Endothelial cell of umbilical vein (primary cell): Measurements from ENCODE around the gene MANF. TPM values are rescaled to one million over a fixed set of nuclear protein-coding genes. Genes with fewer than 3 reads are reported as not detected.

ENCODE experiments used
- BruUV-seq: library from RNA; stranded (reverse); fragments of 400-500 nt; replicated peaks from 2 replicates; lab custom pipeline; 2021; lab: Mats Ljungman, UMichigan
- CTCF ChIA-PET: fragments of 300-600, 350-600 bp; sonication (Branson Sonifier 250); formaldehyde crosslinking; loops from one replicate; lab custom pipeline; 2021; ENCODE audit warnings: antibody characterized with exemption, inconsistent platforms; lab: Charles Lee
- POLR2A ChIA-PET: fragments of 300-600, 350-600 bp; sonication (Branson Sonifier 250); formaldehyde crosslinking; loops from one replicate; lab custom pipeline; 2021; ENCODE audit warnings: antibody characterized with exemption, inconsistent platforms; lab: Charles Lee
- DNase-seq: peaks from one replicate; pipeline ENCODE4 v3.0.0-alpha.2; 2011; ENCODE audit warnings: low read depth, low spot score
- FAIRE-seq: peaks from 2 replicates; lab custom pipeline; 2011; peaks lifted over from hg19 to GRCh38; lab: Jason Lieb, UNC
- H2AFZ ChIP-seq: 2 replicates; pipeline ENCODE4 v1.6.0; 2012; ENCODE audit warnings: low read depth, low read length, control low read depth, inconsistent platforms
- H3K27ac ChIP-seq: 2 replicates; pipeline ENCODE4 v1.5.1; 2011; ENCODE audit warnings: low read depth, mild to moderate bottlenecking, control low read depth, low read length, moderate library complexity; ENCODE audit not compliant: insufficient read depth
- H3K27me3 ChIP-seq, 2 experiments: 2 replicates each; pipeline versions ENCODE4 v1.6.0 to v1.6.1; 2011; ENCODE audit warnings: low read length in 2 of 2, mixed read lengths in 1 of 2; ENCODE audit not compliant: control insufficient read depth in 2 of 2, insufficient read depth in 2 of 2
- H3K36me3 ChIP-seq, 2 experiments: 2 replicates in 1 of 2; 3 replicates in 1 of 2; pipeline ENCODE4 v1.5.1; 2011; ENCODE audit warnings: low read length in 2 of 2, mild to moderate bottlenecking in 1 of 2, moderate library complexity in 1 of 2; ENCODE audit not compliant: control insufficient read depth in 2 of 2, insufficient read depth in 2 of 2; ENCODE audit errors: extremely low read depth in 1 of 2
- H3K4me1 ChIP-seq: 3 replicates; pipeline ENCODE4 v1.5.1; 2011; ENCODE audit warnings: mild to moderate bottlenecking, low read length; ENCODE audit not compliant: control insufficient read depth, insufficient read depth; ENCODE audit errors: extremely low read depth
- H3K4me2 ChIP-seq: 2 replicates; pipeline ENCODE4 v1.6.1; 2011; ENCODE audit warnings: low read length, control low read depth, mixed read lengths; ENCODE audit not compliant: insufficient read depth
- H3K4me3 ChIP-seq, 3 experiments: fragments of 200-600 bp in 1 of 3; sonication (generic), shearing (Covaris generic) in 1 of 3; replicated peaks in 1 of 3; 2 replicates each; pipeline ENCODE4 v1.5.1; 2011 to 2016; ENCODE audit warnings: control low read depth in 3 of 3, low read length in 3 of 3, mild to moderate bottlenecking in 2 of 3, inconsistent platforms in 1 of 3, low read depth in 1 of 3, moderate library complexity in 1 of 3; ENCODE audit not compliant: insufficient read depth in 1 of 3
- H3K79me2 ChIP-seq: 2 replicates; pipeline ENCODE4 v1.6.0; 2012; ENCODE audit warnings: low read length, inconsistent platforms; ENCODE audit not compliant: control insufficient read depth, insufficient read depth
- H3K9ac ChIP-seq: replicated peaks from 2 replicates; pipeline ENCODE3; 2011; ENCODE audit warnings: low read length, control low read depth; ENCODE audit not compliant: insufficient read depth; ENCODE audit errors: extremely low read depth
- H3K9me1 ChIP-seq: replicated peaks from 3 replicates; pipeline ENCODE4 v1.6.0; 2011; ENCODE audit warnings: mild to moderate bottlenecking, low read length; ENCODE audit not compliant: control insufficient read depth, insufficient read depth; ENCODE audit errors: extremely low read depth
- H3K9me3 ChIP-seq: replicated peaks from 2 replicates; pipeline ENCODE4 v1.5.1; 2012; ENCODE audit warnings: low read length, inconsistent platforms; ENCODE audit not compliant: control insufficient read depth, insufficient read depth
- H4K20me1 ChIP-seq: replicated peaks from 2 replicates; pipeline ENCODE3; 2011; ENCODE audit warnings: mild to moderate bottlenecking, low read length; ENCODE audit not compliant: control insufficient read depth, insufficient read depth; ENCODE audit errors: extremely low read depth
- CTCF ChIP-seq, 2 donors: IDR thresholded peaks; 1 replicate in 1 of 2; 2 replicates in 1 of 2; pipeline ENCODE4 v1.5.1; 2011; ENCODE audit warnings: low read length in 2 of 2, mild to moderate bottlenecking in 2 of 2, moderate library complexity in 2 of 2, control low read depth in 1 of 2, inconsistent platforms in 1 of 2, low read depth in 1 of 2; ENCODE audit not compliant: insufficient read depth in 1 of 2; ENCODE audit errors: extremely low read depth in 1 of 2
- EZH2 ChIP-seq: IDR thresholded peaks from 2 replicates; pipeline ENCODE4 v1.6.1; 2012; ENCODE audit warnings: borderline replicate concordance, low read depth, mild to moderate bottlenecking, moderate library complexity, low read length, inconsistent platforms; ENCODE audit not compliant: severe bottlenecking
- FOS ChIP-seq: IDR thresholded peaks from 2 replicates; pipeline ENCODE4 v1.6.1; 2011; ENCODE audit warnings: mild to moderate bottlenecking, low read length, moderate library complexity, borderline replicate concordance; ENCODE audit not compliant: insufficient read depth
- GATA2 ChIP-seq: IDR thresholded peaks from 2 replicates; pipeline ENCODE4 v1.7.0; 2011; ENCODE audit warnings: low read depth, mild to moderate bottlenecking, moderate library complexity, mixed read lengths, low read length; ENCODE audit not compliant: insufficient read length, insufficient read depth
- JUN ChIP-seq: IDR thresholded peaks from 2 replicates; pipeline ENCODE4 v1.6.1; 2011; ENCODE audit warnings: borderline replicate concordance, low read depth; ENCODE audit not compliant: insufficient read length, insufficient read depth
- MAX ChIP-seq: IDR thresholded peaks from 2 replicates; pipeline ENCODE4 v1.6.1; 2011; ENCODE audit not compliant: insufficient read depth, insufficient read length
- MYC ChIP-seq: IDR thresholded peaks from one replicate; pipeline ENCODE4 v1.6.1; 2011; ENCODE audit warnings: mild to moderate bottlenecking, low read depth, low read length
- POLR2A ChIP-seq: IDR thresholded peaks from 2 replicates; pipeline ENCODE4 v1.6.1; 2012; ENCODE audit warnings: low read depth, mild to moderate bottlenecking, control low read depth, low read length
- POLR2AphosphoS5 ChIP-seq: IDR thresholded peaks from 2 replicates; pipeline ENCODE4 v1.6.1; 2012; ENCODE audit warnings: low read depth, mild to moderate bottlenecking, control low read depth, low read length, moderate library complexity; ENCODE audit not compliant: insufficient read depth
- dilution Hi-C: fragments of 300-500 bp; cut with MboI; formaldehyde crosslinking; loops from one replicate; pipeline ENCODE4 v1.15.0; 2019; ENCODE audit warnings: low sequenced_read_pairs; ENCODE audit not compliant: extremely low pct_ligation_motif_present
- intact Hi-C: fragments of 100-400 bp; cut with micrococcal nuclease; formaldehyde crosslinking; loops from one replicate; pipeline ENCODE4 v1.10.0; 2022
- polyA plus RNA-seq, 4 experiments: library from polyadenylated mRNA; depleted of rRNA in 3 of 4; stranded (reverse) in 3 of 4; unstranded in 1 of 4; fragments of >200 nt; gene quantifications; 2 replicates each; pipeline versions ENCODE4 v1.2.1 to v1.2.3, GENCODE V29; 2011 to 2012; ENCODE audit warnings: missing spikeins in 1 of 4
- total RNA-seq: library from RNA; stranded (reverse); gene quantifications from 2 replicates; pipeline ENCODE4 v1.2.3, GENCODE V29; 2021

The MANF gene
- total and polyA plus RNA-seq, 2 donors (not counting 3 experiments of a cell fraction or from before 2014, with no cell fraction given): 100 to 248 TPM

- CTCF ChIA-PET: interaction anchor here (2.3 kb wide), 1 partner anchor 260 kb away, joined by 11 read pairs; no protein-coding TSS in a partner anchor
Measured at GRCh38 chr3:51360806-51361205, 24.3 kb upstream of the MANF start.

GRCh38 chr3:51361746-51362145 lies 23.3 kb upstream of the MANF start:
- no peak overlapping the region for H3K9ac ChIP-seq
- no peaks in the 10 kb centered on the region for H3K4me1 ChIP-seq
- BruUV-seq: no TSS peak
- FAIRE-seq (no peak), DNase-seq (no peak)
- dilution Hi-C loops (no loop called here), intact Hi-C loops (no loop called here)
- no peaks in the 10 kb centered on the region for H4K20me1 ChIP-seq
- POLR2A ChIA-PET: no interaction called here
- H3K27ac ChIP-seq: no peak overlapping the region
- H3K4me3 ChIP-seq: no peak overlapping the region
- no peaks in the 10 kb centered on the region for H3K79me2 ChIP-seq
- H3K27me3 ChIP-seq: no peaks in the 10 kb centered on the region
- no peaks in the 10 kb centered on the region for H3K36me3 ChIP-seq
- no peaks in the 10 kb centered on the region for H3K9me3 ChIP-seq
- no peaks in the 10 kb centered on the region for H3K9me1 ChIP-seq
- H2AFZ ChIP-seq: no peak overlapping the region
- no peak overlapping the region for H3K4me2 ChIP-seq
- CTCF ChIA-PET: interaction anchor here (1.5 to 2.3 kb wide), 2 partner anchors 9 to 261 kb away, joined by 3 to 11 read pairs; no protein-coding TSS in a partner anchor
- TF ChIP-seq JUN (no peak), MAX (no peak), CTCF (IDR thresholded peaks at IDR 0.05; ENCODE audit: extremely low read depth in 1 of 2, insufficient read depth in 1 of 2, low read depth in 1 of 2, low read length in 2 of 2) (no peak), MYC (no peak), POLR2AphosphoS5 (no peak), FOS (no peak), POLR2A (no peak), GATA2 (no peak), EZH2 (no peak)

More at GRCh38 chr3:51360806-51361205, 24.3 kb upstream of the MANF start:
- Histone ChIP-seq H3K27ac (no peak overlapping the region), H3K4me2 (no peak overlapping the region), H3K4me1 (no peaks in the 10 kb centered on the region), H3K9me3 (no peaks in the 10 kb centered on the region), H3K4me3 (no peak overlapping the region), H3K36me3 (no peaks in the 10 kb centered on the region), H3K27me3 (no peaks in the 10 kb centered on the region), H4K20me1 (no peaks in the 10 kb centered on the region), H3K9ac (no peak overlapping the region), H3K9me1 (no peaks in the 10 kb centered on the region), H2AFZ (no peak overlapping the region), H3K79me2 (no peaks in the 10 kb centered on the region)
- no TSS peak for BruUV-seq
- POLR2A ChIA-PET: no interaction called here
- dilution Hi-C loops: no loop called here
- TF ChIP-seq JUN: no peak
- no peak for FAIRE-seq
- no peak for DNase-seq
- intact Hi-C loops: no loop called here
